ENCODE results near the gene NBL1.

Gene NBL1

GRCh38 chr1:19608232-19608631, 35.9 kb upstream of the NBL1 start:
- Histone ChIP-seq H3K36me3 (ENCODE audit: control insufficient read depth in 2 of 2, insufficient read depth in 1 of 2, low read length in 2 of 2) (peaks cover 0 to 5% of the 10 kb centered on the region in 2 experiments; a peak in 2 of 3 replicates), H3K9me3 (ENCODE audit: control insufficient read depth, insufficient read depth, low read depth, low read length) (no peaks in the 10 kb centered on the region), H3K27ac (ENCODE audit: extremely low read depth, low read depth, low read length) (no peak overlapping the region), H3K4me1 (ENCODE audit: control insufficient read depth, insufficient read depth, low read length) (0 out of 2 replicates have a peak, but pooled peaks cover 2% of the 10 kb centered on the region), H3K4me3 (ENCODE audit: low read depth, low read length) (no peak overlapping the region)
- TF ChIP-seq ZNF311 (tag by site-specific recombination; IDR thresholded peaks at IDR 0.05; ENCODE audit: borderline replicate concordance) (no peak), BCL11A (tag by site-specific recombination; IDR thresholded peaks at IDR 0.05; ENCODE audit: low read depth) (no peak), PATZ1 (tag by site-specific recombination; IDR thresholded peaks at IDR 0.05) (no peak), HOXC10 (CRISPR knock-in tag; IDR thresholded peaks at IDR 0.05) (no peak), ZNF280D (tag by site-specific recombination; IDR thresholded peaks at IDR 0.05) (no peak), ZNF837 (tag by site-specific recombination; IDR thresholded peaks at IDR 0.05) (no peak), ZNF157 (tag by site-specific recombination; IDR thresholded peaks at IDR 0.05) (no peak), ZNF704 (tag by site-specific recombination; IDR thresholded peaks at IDR 0.05) (no peak), ZSCAN30 (tag by site-specific recombination; IDR thresholded peaks at IDR 0.05) (no peak), MEIS1 (CRISPR knock-in tag; IDR thresholded peaks at IDR 0.05; ENCODE audit: borderline replicate concordance) (no peak), ZNF555 (tag by site-specific recombination; conservative IDR thresholded peaks at IDR 0.05) (no peak), ZNF645 (tag by site-specific recombination; IDR thresholded peaks at IDR 0.05) (no peak), GLIS1 (tag by site-specific recombination; IDR thresholded peaks at IDR 0.05) (no peak)
- TF ChIP-seq, protein P1, sequence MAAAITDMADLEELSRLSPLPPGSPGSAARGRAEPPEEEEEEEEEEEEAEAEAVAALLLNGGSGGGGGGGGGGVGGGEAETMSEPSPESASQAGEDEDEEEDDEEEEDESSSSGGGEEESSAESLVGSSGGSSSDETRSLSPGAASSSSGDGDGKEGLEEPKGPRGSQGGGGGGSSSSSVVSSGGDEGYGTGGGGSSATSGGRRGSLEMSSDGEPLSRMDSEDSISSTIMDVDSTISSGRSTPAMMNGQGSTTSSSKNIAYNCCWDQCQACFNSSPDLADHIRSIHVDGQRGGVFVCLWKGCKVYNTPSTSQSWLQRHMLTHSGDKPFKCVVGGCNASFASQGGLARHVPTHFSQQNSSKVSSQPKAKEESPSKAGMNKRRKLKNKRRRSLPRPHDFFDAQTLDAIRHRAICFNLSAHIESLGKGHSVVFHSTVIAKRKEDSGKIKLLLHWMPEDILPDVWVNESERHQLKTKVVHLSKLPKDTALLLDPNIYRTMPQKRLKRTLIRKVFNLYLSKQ (tag by site-specific recombination; IDR thresholded peaks at IDR 0.05; ENCODE audit: borderline replicate concordance) = no peak
- TF ChIP-seq, protein P2, sequence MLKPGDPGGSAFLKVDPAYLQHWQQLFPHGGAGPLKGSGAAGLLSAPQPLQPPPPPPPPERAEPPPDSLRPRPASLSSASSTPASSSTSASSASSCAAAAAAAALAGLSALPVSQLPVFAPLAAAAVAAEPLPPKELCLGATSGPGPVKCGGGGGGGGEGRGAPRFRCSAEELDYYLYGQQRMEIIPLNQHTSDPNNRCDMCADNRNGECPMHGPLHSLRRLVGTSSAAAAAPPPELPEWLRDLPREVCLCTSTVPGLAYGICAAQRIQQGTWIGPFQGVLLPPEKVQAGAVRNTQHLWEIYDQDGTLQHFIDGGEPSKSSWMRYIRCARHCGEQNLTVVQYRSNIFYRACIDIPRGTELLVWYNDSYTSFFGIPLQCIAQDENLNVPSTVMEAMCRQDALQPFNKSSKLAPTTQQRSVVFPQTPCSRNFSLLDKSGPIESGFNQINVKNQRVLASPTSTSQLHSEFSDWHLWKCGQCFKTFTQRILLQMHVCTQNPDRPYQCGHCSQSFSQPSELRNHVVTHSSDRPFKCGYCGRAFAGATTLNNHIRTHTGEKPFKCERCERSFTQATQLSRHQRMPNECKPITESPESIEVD (tag by site-specific recombination; IDR thresholded peaks at IDR 0.05) = no peak
- POLR2A ChIA-PET = interaction anchor here (1.2 kb wide), 1 partner anchor 9 kb away, joined by 3 read pairs; no protein-coding TSS in a partner anchor
- CTCF ChIA-PET = no interaction called here

Data from HEK293 (cell line).